ENCODE results near the gene LMTK2.
"Not testable (repeated sequence)": the region's sequence is repeated elsewhere in the genome, so short reads cannot be mapped to it uniquely, and the experiment has no call there.

LMTK2 gene

GRCh38 chr7:98112077-98112476 is 5.4 kb downstream of the LMTK2 start:
- in situ Hi-C loops (cut with MboI; ENCODE audit: low sequenced_read_pairs, unreplicated experiment): no loop called here
- TF ChIP-seq CTCF (IDR thresholded peaks at IDR 0.05; ENCODE audit: borderline replicate concordance, control extremely low read depth, extremely low read depth, insufficient read depth, missing control alignments): no peak
- DNase-seq (ENCODE audit: low spot score): no peak

- no peak for TF ChIP-seq CTCF (IDR thresholded peaks at IDR 0.05; ENCODE audit: borderline replicate concordance, control extremely low read depth, extremely low read depth, insufficient read depth, missing control alignments)
- in situ Hi-C loops (cut with MboI; ENCODE audit: low sequenced_read_pairs, unreplicated experiment): no loop called here
- DNase-seq (ENCODE audit: low spot score): no peak
These were observed 9.3 kb downstream of the LMTK2 start for GRCh38 chr7:98115746-98116525.

GRCh38 chr7:98116656-98117461 is 10.2 kb downstream of the LMTK2 start:
- no peak for DNase-seq (ENCODE audit: low spot score)
- in situ Hi-C loops (cut with MboI; ENCODE audit: low sequenced_read_pairs, unreplicated experiment): no loop called here
- no peak for TF ChIP-seq CTCF (IDR thresholded peaks at IDR 0.05; ENCODE audit: borderline replicate concordance, control extremely low read depth, extremely low read depth, insufficient read depth, missing control alignments)

GRCh38 chr7:98119256-98119918 is 12.7 kb downstream of the LMTK2 start:
- in situ Hi-C loops (cut with MboI; ENCODE audit: low sequenced_read_pairs, unreplicated experiment): no loop called here
- no peak for TF ChIP-seq CTCF (IDR thresholded peaks at IDR 0.05; ENCODE audit: borderline replicate concordance, control extremely low read depth, extremely low read depth, insufficient read depth, missing control alignments)
- no peak for DNase-seq (ENCODE audit: low spot score)

GRCh38 chr7:98120559-98120958 is 13.9 kb downstream of the LMTK2 start:
- TF ChIP-seq CTCF (IDR thresholded peaks at IDR 0.05; ENCODE audit: borderline replicate concordance, control extremely low read depth, extremely low read depth, insufficient read depth, missing control alignments): no peak
- DNase-seq (ENCODE audit: low spot score): no peak
- in situ Hi-C loops (cut with MboI; ENCODE audit: low sequenced_read_pairs, unreplicated experiment): no loop called here

GRCh38 chr7:98121388-98121787 is 14.7 kb downstream of the LMTK2 start:
- DNase-seq (ENCODE audit: low spot score): not testable (repeated sequence)

GRCh38 chr7:98123365-98123696 is 16.7 kb downstream of the LMTK2 start:
- in situ Hi-C loops (cut with MboI; ENCODE audit: low sequenced_read_pairs, unreplicated experiment): no loop called here
- no peak for TF ChIP-seq CTCF (IDR thresholded peaks at IDR 0.05; ENCODE audit: borderline replicate concordance, control extremely low read depth, extremely low read depth, insufficient read depth, missing control alignments)
- DNase-seq (ENCODE audit: low spot score): no peak

More at GRCh38 chr7:98121388-98121787, 14.7 kb downstream of the LMTK2 start:
- in situ Hi-C loops (cut with MboI; ENCODE audit: low sequenced_read_pairs, unreplicated experiment): not testable (repeated sequence)
